Kidney capillary endothelial cell (primary cell): ENCODE data around the gene TMC3.
"Not testable (repeated sequence)": the region's sequence is repeated elsewhere in the genome, so short reads cannot be mapped to it uniquely, and the experiment has no call there.

ENCODE experiments used
- DNase-seq: peaks from one replicate; pipeline ENCODE4 v3.0.0-alpha.2; 2018; ENCODE audit warnings: low spot score

TMC3 gene

DNA sequence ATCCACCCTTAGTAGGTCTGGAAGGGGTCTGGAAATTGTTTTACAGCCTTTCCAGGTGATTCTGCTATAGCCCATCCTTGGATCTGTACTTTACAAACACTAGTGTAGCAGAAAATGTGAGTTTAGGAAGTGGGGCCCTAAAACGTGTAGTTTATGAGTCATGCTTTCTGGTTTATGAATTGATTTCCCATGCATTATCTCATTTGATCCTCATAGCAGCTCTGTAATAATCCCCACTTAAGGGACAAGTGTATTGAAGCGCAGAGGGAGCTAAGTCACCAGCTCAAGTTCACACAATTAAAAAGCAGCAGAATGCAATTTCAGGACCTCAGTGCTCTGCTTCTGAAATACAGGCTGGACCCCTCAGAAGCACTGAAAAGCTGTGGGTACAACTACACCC is 27.4 kb downstream of the TMC3 start:
- no peak for DNase-seq

DNA sequence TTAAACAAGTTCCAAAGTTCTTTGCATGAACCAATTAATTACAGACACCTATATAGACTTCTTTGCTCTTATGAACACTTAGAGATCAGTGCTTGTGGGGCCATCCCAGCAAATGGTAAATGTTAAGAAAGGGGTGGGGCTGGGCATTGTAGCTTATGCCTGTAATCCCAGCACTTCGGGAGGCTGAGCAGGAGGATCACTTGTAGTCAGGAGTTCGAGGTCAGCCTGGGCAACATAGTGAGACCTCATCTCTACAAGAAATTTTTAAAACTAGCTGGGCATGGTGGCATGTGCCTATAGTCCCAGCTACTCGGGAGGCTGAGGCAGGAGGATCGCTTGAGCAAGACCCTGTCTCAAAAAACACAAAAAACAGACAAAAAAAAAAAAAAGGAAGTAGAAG is 30.6 kb downstream of the TMC3 start:
- no peak for DNase-seq

DNA sequence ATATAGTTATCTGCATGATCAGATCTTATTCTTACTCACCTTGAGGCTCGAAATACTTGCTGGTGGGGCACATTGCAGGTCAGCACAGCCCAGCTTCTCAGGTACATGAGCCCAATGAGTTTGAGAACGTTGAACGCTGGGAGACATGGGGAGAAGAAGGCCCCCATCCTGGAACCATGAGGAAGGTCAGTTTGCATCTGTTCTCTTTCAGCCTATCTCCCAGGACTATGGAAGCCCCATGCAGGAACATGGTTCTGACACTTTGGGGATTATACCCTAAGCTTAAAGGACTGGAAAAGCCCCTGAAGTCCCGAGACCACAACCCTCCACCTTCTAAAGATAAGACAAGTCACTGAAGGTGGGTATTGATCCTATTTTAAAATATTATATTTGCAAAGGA is 32.7 kb downstream of the TMC3 start:
- DNase-seq: no peak

DNA sequence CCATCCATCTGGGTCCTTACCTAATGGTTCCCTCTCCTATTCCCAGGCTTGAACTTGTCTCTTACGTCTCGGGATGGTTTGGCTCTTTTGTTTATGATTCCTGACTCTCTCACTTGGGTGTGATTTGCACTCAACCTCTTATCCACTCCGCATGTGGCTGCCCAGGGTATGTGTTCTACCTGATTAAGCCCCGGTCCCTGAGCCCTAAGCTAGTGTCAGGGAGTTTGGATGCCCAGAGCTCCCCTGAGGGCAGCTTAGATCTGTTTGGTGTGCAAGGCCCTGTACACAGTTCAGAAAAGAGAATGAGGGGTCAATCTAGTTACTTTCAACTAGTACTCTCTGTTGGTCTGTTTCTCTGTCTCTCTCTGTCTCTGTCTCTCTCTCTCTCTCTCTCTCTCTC is 34.2 kb downstream of the TMC3 start:
- DNase-seq: no peak

DNA sequence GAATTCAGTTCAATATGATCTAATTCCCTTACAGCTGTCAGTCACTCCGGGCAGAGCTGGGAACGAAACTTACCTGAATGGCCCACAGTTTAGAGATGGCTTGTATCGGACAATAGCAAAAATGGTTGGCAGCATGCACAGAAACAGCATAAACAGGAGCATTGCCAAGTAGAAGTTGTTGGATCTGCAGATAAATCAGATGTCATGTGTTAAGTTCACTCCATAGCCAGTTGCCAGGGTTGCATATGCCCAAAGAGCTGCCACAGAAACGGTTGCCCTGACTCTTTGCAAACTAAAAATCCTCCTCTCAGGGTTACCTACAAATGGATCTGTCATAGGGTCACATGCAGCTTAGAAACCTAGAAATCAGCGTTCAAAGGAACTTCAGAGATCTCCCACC is 34.7 kb downstream of the TMC3 start:
- DNase-seq: no peak

DNA sequence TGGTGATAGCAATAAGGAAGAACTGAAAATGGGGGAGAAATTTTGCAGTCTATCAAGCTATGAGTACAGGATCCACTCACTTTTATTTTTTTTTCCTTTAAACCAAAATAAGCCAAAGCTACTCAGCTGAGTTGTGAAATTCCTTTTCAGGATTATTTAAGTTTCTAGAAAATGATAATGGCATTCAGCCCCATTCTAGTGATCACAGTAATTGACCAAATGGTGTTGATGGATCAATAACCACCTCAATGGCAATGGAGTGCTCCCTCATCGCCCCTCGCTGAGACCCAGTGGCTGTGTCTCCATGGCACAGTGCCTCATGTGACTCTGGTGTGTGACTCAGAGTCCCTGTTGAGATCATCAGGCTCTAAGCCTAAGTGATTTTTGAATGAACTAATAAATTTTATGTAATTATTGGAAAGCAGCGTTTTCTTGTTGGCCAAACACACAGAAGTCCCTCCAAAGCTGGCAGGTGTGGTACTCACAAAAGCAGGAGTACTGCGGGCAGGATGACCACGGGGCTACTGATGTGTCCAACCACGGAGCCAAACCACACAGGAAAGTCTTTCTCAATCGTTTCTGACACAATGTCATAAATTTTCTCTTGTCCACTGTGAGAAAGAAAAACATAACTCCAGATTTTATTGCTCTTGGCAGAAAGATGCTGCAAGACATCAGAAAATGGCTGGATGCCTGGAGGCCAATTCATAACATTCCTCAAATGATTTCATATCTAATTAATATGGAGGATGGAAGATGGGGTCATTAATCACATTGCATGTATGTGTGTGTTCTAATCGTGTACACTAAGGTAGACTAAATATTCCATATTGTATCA is 35.6 kb downstream of the TMC3 start:
- no peak for DNase-seq

DNA sequence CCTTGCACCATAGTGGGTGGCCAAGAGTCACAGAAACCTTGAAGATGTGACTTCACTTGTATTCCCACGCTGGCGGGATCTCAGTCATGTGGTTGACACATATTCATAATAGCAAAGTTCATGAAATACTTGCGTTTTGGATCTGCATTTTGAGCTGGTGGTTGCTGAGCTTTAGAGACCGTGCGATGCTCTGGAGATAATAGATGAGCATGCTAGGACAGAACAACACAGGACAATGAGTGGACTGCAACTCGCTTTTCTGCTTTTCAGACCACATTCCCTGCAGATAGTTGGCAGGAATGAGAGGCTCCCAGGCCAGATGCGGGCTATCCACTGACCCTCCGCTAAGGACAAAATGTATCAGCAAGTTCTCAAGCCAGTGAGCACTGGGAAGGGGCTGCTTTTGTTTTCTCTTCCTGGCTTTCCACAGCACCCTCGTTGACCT is 36.3 kb downstream of the TMC3 start:
- DNase-seq: no peak

DNA sequence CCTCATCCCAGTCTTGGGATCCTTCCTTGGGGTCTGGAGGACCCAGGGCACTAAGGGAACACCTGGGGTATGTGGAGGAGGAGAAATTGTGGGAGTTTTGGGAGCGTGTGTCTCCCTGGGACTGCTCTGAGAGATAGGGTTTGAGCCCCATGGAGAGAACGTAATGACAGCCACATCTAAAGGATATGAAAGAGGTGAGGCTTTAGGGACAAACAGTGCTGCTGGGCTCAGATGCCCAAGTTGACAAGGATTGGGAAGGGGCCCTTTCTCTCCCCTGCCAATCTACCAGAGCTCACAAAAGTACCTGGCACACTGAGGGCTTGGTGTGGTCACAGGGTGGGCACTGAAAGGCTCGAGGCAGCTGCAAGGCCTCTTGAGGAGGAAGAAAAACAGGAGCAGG is 36.8 kb downstream of the TMC3 start:
- no peak for DNase-seq

DNA sequence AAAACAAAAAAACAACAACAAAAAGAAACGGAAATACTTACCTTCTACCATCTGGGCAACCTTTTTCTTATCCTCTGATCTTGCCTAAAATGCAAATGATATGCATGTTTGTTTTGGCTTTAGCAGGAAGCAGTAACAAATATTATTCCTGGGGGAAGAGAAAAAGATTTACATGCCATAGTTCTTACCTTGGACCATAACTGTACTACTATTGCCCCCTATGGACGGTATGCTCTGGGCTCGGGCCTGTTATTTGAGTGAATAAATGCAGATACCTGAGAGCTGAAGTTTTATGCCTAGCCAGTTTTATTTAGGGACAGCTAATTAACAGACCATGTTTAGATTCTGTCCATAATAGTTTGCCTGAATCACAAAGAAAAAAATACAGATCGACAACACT is 37.4 kb downstream of the TMC3 start:
- peak; percentile 17 for DNase-seq

DNA sequence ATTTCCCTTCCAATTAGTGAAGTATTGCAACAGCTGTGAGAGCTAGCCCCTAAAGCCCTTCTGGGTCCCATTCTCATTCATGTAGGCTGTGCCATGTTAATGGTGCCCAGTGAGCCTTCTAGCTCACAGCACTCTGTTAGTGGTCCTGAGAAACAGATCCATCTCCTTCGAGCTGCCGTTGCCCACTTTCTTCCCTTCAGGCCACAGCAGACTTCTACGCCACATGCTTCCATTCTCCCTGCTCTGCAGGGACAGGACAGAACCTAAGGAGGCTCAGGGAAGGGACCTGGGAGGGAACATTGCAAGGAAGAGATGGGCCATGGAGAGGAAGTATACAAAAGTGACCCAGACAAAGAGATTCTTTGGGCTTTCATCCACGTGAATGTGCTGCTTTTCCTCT is 38.4 kb downstream of the TMC3 start:
- no peak for DNase-seq

DNA sequence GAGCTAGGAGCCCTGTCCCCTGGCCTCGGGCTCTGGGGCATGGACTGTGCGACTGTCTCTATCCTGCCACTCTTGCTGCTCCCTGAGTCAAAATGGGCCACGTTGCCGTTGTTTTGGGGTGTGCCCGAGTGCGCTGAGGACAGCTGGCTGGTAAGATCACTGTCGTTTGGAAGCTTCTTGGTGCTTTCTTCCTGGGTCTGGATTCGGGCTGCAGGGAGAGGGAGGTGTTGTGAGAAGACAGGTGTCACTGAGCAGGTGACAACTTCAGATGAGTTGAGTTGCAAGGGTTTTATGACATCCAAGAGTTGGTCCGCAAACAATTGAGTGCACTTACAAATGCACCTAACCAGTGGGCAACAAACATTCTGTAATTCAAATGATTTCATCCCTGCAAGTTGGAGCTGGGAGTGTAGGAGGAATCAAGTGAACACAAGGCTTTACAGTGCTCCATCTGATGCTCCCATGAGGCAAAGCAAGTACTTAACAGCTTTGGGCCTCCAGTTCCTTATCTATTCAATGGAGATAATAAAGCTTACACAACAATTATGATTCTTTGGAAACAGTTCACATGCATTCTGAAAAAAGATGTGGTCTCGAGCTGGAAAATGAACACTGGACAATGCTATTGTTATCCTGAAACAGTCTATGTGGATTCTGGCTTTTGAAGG is 39.1 kb downstream of the TMC3 start:
- DNase-seq: no peak

DNA sequence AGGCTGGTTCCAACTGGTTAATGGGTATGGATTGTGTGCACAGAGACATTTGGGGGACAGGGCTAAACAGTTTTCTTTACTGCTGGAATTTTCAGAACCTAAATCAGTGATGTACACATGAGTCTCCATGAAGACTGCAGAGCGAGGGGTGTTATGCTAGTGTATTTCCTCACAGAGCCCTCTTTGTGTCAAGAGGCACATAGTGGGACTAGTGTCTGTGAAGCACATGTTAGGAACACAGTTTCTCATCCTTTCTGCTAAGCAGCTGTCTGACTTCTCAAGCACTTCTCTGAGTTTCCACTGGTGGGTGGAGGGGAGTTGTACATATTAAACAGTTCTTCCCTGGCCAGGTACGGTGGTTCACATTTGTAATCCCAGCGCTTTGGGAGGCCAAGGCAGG is 40.6 kb downstream of the TMC3 start:
- DNase-seq: no peak

DNA sequence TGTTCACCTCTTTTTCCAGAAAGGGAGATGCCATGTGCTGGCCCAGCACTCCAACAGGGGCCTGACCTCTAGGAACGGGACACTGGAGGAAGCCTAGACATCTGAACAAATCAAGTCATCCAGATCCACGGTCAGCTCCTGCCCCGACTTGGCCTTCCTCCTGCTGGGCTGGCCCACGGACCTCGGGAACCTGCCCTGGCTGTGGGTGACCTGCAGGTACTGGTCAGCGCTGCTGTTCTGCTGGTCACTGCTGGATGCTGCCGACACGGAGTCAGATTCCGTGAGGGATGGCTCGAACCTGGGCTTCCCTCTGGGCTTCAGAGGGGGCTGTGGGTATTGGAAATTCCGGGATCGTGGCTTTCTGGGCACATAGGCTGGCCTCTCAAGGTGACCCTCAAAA is 41.7 kb downstream of the TMC3 start:
- no peak for DNase-seq

DNA sequence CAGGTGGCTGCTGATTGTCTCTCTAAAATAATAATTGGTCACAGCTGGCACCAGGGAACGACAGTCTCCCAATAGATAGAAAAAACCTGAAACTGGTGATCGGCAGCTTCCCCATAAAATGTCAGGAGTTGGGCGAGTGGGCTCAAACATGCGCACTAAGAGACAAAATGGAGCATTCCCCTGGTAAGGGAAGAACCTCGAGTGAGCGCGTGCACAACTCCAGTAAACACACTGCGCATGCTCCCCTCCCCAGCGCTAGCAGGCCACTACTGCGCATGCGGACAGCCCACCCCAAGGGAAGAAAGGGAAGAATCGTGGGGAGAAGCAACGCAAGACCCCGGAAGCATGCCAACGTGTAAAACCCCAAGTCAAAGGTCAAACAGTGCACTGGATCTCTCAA is 42.4 kb downstream of the TMC3 start:
- no peak for DNase-seq

DNA sequence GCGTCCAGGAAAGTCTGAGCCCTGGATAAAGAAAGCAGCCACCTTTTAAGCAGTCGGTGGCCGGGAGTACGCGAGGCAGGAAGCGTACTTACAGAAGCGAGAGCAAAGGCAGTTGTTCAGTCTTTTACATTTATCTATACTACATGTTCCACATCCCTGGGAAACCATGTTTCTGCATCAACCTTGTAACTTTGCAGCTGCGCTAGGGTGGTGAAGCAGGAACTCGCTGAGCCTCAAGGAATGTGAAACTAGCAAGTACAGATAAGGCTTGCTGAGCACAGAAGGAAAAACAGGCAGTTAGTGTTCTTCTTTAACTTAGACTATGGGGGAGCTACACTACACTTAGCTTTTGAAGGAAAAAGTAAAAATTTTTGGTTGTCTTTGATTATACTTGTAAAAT is 42.9 kb downstream of the TMC3 start:
- DNase-seq: not testable (repeated sequence)

DNA sequence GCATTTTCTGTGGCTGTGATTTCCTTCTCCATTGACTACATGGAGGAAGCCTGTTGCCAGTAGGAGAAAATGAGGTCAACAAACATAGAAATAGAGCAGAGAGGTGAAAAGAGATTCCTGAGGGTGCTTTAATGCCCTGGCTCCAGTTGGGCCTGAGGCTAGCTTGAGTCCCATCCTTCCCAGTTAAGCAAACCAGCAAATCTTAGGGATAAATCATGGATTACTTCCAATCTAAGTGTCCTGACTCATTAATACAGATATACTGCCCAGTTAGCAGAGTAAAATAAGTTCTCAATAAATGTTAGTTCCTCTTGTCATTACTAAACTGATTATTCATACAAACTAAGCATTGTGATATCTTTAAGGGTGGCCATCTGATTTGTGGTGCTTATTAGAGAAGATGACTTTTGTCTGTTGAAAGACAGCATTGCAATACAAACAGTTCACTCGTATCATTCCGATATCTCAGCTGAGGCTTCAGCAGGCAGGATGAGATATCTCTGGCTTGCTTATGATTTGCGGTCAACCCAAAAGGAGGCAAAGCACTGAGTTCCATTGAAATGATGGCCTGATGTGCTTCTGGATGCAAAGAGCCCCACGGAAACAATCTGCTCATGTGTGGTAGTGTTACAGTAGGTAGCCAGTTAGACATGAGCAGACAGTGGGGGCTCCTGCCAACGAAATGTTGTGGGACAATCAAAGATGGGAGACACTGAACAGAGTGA is 43.5 kb downstream of the TMC3 start:
- no peak for DNase-seq

DNA sequence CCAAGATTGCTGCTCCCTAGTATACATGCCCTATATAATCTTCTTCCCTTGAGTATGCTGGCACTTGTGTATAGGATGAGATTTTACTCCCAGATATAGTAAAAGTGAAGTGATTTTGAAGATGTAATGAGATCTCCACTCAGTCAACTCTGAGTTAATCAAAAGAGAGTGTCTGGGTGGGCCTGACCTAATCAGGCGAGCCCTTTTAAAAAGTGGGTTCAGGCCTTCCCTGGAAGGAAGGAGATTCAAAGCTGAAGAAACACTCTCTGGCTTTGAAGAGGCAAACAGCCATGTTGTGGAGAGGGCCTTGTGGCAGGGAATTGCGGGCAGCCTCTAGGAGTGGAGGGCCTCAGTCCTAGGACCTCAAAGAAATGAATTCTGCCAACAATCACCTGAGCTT is 44.6 kb downstream of the TMC3 start:
- no peak for DNase-seq

DNA sequence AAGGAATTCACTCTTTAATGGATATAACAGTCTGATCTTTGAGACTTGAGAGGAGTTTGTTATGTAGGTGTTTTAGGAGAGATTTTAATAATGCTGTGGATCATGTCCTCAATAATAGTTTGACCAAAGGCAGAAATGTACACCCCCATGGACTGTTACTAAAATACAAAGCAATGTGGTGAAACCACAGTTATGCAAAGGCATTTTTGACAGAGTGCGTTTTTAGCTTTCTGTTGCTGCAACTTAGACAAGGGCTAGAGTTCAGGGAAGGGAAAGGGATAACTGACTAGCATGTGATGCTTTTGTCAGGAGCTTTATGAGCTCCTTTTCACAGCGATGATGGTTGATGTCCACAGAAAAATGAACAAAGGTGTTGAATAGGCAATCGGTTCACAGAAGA is 46.5 kb downstream of the TMC3 start:
- DNase-seq: no peak

DNA sequence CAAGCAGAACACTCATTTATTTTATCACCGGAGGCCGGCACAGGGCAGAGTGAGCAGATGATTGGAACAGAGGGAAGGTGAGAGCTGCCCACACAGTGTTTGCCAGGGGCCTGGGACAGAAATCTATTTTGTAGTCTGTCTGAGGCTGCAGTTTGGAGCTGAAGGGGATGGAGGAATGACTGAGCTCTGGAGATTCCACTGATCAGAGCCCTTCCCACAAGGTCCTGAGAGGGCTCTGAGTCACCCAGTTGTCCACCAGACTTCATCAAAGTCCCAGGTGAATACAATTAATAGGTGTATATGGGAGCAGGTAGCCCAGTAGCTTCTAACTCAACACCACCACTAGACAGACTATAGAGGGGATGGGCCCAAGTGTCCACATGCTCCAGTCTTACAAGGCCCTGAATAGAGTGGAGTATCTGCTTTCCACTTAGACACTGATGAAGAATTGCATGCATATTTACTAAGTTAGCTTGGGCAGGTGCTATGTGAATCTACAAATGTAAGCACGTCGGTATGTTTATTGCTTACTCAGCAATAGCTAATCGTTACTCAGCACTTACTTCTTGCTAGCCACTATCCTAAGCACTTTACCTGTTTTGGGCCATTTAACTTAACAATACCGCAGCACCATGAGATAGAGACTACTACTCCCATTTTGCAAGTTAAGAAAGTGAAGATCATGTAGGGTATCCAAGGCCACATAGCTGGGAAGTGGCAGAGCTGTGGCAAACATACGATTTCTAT is 47.4 kb downstream of the TMC3 start:
- DNase-seq: no peak

DNA sequence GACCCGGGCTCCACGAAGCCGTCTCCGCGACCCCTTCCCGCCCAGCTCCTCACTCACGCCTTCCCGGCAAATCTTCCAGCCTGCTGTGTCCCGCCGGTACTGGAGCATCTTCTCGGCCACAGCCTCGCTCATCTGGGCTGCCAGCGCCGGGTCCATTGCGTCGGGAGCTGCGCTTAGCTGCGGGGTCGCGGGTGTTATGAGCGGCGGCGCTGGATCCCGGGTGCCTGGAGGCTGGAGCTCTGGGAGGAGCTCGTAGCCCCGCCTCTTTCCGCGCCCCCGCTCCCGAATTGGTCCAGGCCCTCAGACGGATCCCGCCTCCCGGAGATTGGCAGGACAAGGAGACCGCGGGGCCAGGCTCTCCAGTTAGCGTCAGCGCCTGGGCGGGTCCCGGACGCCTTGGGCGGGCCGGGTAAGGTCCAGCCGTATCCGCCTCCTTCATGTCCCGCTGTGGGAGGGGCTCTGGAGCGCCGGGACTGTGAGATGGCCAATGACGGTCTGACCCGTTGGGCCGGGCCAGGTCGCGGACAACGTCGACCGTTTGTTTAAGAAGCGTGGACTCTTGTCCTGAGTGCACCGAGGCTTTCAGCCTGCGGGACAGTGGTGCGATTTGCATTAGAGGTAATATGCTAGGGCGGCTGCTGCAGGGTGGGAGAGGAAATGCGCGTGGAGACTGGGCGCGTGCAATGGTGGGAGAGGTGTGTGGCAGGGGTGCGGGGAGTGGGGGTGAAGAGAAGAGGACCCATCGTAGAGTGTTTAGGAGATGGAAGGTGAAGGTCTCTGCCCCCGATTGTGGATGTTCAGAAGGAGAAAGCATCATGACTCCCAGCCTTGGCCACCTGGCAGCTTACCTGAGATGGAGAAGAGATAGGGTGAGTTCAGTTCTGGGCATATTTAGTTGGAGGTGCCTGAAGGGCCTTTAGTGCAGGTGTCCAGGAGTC is 49.8 kb downstream of the TMC3 start, which contains the start of gene STARD5:
Gene STARD5 (minus strand): TSS at position 198 of the 938 bp plus-strand sequence. CDS start 42 bp downstream, at position 156.
- peak; percentile 95 for DNase-seq

DNA sequence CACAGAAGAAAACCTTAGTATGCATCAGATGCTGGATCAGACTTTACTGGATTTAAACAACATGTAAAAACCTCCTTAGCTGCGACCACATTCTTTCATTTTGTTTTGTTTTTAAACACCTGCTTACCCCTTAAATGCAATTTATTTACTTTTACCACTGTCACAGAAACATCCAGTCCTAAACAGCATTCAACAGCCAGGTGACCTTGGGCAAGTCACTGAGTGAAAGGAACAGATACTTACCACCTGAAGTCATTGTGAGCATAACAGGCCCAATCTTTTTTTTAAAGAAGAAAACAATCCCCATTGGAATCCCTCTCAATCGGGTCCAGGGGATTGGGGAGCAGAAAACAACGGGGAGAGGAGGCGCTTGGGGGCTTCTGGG is 50.5 kb downstream of the TMC3 start:
- peak; percentile 21 for DNase-seq
